ENCODE data around the gene PRKAA1.

Gene PRKAA1

DNA sequence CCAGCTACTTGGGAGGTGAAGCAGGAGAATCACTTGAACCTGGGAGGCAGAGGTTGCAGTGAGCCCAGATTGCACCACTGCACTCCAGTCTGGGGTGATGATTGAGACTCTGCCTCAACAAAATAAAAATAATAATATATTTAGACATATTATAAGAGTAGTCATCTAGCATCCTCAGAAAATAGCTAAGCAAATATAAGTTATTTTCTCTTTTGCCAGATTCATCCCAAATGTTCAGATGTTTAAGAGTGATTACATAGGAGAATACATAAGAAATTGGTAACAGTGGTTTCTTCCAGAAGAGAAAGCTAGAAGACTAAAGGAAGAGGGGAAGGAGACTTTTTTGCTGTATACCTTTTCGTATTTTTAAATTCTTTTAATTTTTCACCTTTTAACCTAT, 20.0 kb downstream of the PRKAA1 start:
- no peak for DNase-seq (ENCODE audit: low spot score)
- in situ Hi-C loops (cut with MboI; ENCODE audit: low sequenced_read_pairs, unreplicated experiment), result no loop called here
- TF ChIP-seq, protein P1, sequence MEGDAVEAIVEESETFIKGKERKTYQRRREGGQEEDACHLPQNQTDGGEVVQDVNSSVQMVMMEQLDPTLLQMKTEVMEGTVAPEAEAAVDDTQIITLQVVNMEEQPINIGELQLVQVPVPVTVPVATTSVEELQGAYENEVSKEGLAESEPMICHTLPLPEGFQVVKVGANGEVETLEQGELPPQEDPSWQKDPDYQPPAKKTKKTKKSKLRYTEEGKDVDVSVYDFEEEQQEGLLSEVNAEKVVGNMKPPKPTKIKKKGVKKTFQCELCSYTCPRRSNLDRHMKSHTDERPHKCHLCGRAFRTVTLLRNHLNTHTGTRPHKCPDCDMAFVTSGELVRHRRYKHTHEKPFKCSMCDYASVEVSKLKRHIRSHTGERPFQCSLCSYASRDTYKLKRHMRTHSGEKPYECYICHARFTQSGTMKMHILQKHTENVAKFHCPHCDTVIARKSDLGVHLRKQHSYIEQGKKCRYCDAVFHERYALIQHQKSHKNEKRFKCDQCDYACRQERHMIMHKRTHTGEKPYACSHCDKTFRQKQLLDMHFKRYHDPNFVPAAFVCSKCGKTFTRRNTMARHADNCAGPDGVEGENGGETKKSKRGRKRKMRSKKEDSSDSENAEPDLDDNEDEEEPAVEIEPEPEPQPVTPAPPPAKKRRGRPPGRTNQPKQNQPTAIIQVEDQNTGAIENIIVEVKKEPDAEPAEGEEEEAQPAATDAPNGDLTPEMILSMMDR (IDR thresholded peaks at IDR 0.05; ENCODE audit: borderline replicate concordance, control extremely low read depth, extremely low read depth, insufficient read depth, missing control alignments), result no peak

- TF ChIP-seq, protein P1 (IDR thresholded peaks at IDR 0.05; ENCODE audit: borderline replicate concordance, control extremely low read depth, extremely low read depth, insufficient read depth, missing control alignments), result no peak
- no peak for DNase-seq (ENCODE audit: low spot score)
- in situ Hi-C loops (cut with MboI; ENCODE audit: low sequenced_read_pairs, unreplicated experiment), result no loop called here
Measured at GRCh38 chr5:40776658-40776977, 21.6 kb downstream of the PRKAA1 start.

- in situ Hi-C loops (cut with MboI; ENCODE audit: low sequenced_read_pairs, unreplicated experiment), result no loop called here
- TF ChIP-seq, protein P1 (IDR thresholded peaks at IDR 0.05; ENCODE audit: borderline replicate concordance, control extremely low read depth, extremely low read depth, insufficient read depth, missing control alignments), result no peak
Measured at GRCh38 chr5:40775846-40776657, 22.1 kb downstream of the PRKAA1 start.

GRCh38 chr5:40775085-40775845, 22.9 kb downstream of the PRKAA1 start:
- in situ Hi-C loops (cut with MboI; ENCODE audit: low sequenced_read_pairs, unreplicated experiment), result no loop called here
- DNase-seq (ENCODE audit: low spot score), result no peak
- TF ChIP-seq, protein P1 (IDR thresholded peaks at IDR 0.05; ENCODE audit: borderline replicate concordance, control extremely low read depth, extremely low read depth, insufficient read depth, missing control alignments), result no peak

More at GRCh38 chr5:40775846-40776657, 22.1 kb downstream of the PRKAA1 start:
- DNase-seq (ENCODE audit: low spot score), result no peak

DNA sequence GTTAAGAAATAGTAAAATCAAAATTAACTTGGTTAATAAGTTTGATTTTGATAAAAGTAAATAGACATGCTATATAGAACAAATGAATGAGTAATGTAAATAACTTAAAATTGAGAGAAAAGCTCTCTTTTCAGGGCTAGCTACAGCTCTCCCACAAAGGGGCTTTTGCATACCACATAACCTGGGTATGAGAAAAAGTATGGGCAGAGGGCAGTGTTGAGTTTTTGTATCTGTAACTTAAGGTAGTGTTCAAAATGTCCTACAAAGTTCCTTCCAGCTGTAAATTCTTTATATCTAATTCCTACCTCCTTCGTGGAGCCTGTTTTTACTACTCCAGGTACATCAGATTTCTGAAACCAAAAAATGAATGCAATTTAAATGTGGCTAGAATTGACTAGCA, 23.6 kb downstream of the PRKAA1 start:
- no peak for DNase-seq (ENCODE audit: low spot score)
- TF ChIP-seq, protein P1 (IDR thresholded peaks at IDR 0.05; ENCODE audit: borderline replicate concordance, control extremely low read depth, extremely low read depth, insufficient read depth, missing control alignments), result no peak
- in situ Hi-C loops (cut with MboI; ENCODE audit: low sequenced_read_pairs, unreplicated experiment), result no loop called here

- TF ChIP-seq, protein P1 (IDR thresholded peaks at IDR 0.05; ENCODE audit: borderline replicate concordance, control extremely low read depth, extremely low read depth, insufficient read depth, missing control alignments), result no peak
- no peak for DNase-seq (ENCODE audit: low spot score)
- in situ Hi-C loops (cut with MboI; ENCODE audit: low sequenced_read_pairs, unreplicated experiment), result no loop called here
Measured at GRCh38 chr5:40770764-40771163, 27.4 kb downstream of the PRKAA1 start.
